Measurements from ENCODE around the gene PLCXD1.
"Not testable (repeated sequence)": the region's sequence is repeated elsewhere in the genome, so short reads cannot be mapped to it uniquely, and the experiment has no call there.

The PLCXD1 gene

DNA sequence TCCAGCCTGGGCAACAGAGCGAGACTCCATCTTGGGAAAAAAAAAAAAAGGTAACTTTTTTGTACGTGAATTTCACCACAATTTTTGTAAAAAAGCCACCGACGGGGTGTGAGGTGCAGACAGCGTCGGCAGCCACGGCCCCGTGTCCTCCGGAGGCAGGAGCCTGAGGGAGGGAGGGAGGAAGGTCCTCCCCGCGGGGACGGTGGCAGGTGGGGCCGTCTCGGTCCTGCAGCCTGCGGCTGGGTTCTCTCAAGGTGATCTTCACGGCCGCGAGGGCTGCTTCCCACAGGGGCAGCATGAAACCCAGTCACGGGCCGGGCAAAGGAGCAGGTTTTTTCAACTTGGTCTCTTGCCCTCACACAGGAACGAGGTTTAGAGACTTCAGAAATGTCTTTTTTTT lies 14.0 kb downstream of the PLCXD1 start:
- no peak for FAIRE-seq

DNA sequence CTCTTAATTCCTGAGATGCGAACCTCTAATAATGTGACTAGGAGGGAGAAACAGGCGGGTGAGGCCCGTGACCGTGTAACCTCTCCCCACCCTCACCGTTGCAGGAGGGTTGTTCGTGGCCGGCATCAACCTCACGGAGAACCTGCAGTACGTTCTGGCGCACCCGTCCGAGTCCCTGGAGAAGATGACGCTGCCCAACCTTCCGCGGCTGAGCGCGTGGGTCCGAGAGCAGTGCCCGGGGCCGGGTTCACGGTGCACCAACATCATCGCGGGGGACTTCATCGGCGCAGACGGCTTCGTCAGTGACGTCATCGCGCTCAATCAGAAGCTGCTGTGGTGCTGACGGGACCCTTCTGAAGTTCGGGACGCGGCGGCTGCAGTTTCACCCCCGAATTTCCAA lies 17.8 kb downstream of the PLCXD1 start:
- no peak for FAIRE-seq

DNA sequence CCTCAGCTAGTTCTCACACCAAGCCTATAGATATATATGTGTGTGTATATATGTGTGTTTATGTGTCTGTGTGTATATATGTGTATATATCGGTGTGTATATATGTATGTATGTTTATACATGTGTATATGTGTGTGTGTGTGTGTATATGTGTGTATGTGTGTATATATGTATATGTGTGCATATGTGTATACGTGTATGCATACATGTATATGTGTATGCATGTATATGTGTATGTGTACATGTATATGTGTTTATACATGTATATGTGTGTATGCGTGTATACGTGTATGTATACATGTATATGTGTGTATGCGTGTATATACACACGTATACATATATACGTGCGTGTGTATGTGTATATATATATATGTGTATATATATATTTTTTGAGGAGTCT lies 19.2 kb downstream of the PLCXD1 start:
- FAIRE-seq: no peak

DNA sequence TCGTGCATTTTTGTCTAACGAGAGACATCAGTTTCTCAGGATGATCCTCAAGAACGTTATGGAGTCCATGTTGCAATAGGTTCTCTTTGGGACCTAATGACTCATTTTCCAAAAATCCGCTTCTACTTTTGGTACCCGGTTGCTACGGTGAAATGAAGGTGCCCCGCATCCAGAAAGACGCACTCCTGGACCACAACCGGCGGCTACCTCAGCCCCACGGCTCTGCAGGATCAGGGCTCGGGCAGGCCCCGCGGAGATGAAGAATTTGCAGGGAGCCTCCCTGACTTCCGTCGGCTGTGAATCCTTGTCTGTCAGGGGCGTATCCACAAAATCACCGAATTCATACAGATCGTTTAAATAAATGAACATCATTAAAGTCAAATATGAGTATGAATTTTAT lies 21.8 kb downstream of the PLCXD1 start:
- no peak for FAIRE-seq

DNA sequence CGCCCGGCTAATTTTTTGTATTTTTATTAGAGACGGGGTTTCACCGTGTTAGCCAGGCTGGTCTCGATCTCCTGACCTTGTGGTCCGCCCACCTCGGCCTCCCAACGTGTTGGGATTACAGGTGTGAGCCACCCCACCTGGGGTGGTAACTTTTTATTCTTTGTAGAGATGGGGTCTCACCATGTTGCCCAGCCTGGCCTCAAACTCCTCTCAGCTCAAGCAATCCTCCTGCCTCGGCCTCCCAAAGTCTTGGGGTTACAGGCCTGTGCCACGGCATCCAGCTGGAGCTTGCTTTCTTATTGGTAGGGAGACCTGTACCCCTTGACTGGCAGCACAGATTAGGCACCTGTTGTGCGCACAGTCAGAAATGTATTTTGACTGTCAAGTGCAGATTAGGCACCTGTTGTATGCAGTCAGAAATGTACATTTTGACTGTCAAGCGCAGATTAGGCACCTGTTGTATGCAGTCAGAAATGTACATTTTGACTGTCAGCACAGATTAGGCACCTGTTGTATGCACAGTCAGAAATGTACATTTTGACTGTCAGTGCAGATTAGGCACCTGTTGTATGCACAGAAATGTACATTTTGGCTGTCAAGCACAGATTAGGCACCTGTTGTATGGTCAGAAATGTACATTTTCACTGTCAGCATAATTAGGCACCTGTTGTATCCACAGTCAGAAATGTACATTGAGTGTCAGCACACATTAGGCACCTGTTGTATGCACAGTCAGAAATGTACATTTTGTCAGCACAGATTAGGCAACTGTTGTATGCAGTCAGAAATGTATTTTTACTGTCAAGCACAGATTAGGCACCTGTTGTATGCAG lies 24.8 kb downstream of the PLCXD1 start:
- not testable (repeated sequence) for FAIRE-seq

DNA sequence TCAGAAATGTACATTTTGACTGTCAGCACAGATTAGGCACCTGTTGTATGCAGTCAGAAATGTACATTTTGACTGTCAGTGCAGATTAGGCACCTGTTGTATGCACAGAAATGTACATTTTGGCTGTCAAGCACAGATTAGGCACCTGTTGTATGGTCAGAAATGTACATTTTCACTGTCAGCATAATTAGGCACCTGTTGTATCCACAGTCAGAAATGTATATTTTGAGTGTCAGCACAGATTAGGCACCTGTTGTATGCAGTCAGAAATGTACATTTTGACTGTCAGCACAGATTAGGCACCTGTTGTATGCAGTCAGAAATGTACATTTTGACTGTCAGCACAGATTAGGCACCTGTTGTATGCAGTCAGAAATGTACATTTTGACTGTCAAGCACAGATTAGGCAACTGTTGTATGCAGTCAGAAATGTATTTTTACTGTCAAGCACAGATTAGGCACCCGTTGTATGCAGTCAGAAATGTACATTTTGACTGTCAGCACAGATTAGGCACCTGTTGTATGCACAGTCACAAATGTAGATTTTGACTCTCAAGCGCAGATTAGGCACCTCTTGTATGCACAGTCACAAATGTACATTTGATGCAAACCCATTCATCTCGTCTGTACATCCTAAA lies 25.6 kb downstream of the PLCXD1 start:
- not testable (repeated sequence) for FAIRE-seq

DNA sequence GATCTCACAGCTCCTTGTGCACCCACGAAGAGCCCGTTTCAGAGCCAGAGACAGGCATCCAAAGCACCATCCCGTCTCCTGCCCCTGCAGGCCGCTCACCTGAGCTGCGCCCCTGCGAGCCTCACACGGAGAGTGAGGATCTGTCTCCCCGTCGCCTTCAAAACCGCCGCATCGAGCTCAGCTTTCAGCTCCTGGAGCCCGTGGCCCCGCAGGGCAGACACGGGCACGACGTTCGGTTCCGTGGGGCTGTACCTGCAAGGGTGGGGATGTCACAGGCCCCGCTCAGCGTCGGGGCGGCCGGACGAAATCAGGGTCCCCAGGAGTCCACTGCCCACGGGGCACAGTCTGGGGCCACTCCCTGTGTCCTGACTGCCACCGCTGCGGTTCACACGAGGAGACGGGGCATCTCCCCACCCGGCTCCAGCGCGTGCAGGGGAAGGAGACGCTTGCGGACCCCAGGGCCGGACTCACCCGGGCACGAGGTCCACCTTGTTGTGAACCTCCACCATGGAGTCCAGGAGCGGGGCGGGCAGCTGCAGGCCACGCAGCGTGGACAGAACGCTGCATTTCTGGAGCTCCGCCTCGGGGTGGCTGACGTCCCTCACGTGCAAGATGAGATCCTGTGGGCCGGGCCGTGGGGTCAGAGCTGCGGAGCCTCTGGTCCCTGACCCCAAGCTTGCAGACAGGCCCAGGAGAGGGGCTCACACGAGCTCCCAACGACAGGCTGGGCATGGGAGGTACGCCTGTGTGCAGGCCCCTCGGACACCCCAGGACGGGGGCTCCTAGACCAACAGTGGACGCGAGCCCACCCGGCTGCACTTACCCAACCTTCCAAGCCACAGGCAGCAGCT lies 26.3 kb downstream of the PLCXD1 start:
- FAIRE-seq: no peak

DNA sequence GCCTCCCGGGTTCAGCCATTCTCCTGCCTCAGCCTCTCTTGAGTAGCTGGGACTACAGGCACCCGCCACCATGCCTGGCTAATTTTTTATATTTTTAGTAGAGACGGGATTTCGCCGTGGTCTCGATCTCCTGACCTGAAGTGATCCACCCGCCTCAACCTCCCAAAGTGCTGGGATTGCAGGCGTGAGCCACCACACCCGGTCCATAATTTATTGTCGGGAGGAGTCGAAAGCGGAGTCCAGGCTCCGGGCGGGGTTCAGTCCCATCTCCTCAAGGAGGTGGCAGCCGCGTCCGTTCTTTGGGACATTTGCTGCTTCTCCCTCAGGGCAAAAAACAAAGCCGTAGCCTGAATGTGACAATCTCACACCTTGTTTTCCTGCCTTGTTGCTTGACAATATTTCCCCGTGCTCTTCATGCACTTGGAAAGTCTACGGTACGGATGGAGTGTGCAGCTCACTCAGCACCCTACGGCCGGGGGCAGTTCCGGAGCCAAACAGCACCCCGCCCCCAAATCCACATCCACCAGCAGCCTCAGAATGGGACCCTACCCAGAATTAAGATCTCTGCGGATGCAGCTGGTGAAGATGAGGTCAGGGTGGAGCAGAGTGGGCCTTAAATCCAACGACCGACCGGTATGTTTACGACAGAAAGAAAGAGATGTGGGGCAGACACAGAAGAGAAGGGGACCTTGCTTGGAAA lies 27.8 kb downstream of the PLCXD1 start:
- no peak for FAIRE-seq

DNA sequence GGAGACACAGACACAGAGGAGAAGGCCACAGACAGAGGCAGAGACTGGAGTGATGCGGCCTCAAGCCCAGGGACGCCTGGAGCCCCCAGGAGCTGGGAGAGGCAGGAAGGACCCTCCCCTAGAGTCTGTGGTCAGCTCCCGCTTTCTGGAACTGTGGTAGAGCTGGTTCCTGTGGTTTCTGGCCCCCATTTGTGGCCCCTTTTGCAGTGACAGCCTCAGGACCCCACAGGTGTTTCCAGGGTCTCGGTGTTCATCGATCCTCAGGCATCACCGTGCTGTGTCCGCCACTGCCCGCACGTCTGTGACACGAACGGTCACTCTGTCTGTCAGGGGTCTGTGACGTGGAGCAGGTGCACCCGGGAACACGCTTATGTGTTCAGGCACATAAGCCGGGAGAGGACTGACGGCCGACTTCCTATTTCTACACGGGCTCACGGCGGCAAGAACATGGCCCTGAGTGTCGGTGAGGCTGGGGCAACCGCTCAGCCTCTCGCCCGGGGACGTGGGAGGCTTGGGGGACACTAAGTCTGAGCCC lies 29.5 kb downstream of the PLCXD1 start:
- FAIRE-seq: no peak

DNA sequence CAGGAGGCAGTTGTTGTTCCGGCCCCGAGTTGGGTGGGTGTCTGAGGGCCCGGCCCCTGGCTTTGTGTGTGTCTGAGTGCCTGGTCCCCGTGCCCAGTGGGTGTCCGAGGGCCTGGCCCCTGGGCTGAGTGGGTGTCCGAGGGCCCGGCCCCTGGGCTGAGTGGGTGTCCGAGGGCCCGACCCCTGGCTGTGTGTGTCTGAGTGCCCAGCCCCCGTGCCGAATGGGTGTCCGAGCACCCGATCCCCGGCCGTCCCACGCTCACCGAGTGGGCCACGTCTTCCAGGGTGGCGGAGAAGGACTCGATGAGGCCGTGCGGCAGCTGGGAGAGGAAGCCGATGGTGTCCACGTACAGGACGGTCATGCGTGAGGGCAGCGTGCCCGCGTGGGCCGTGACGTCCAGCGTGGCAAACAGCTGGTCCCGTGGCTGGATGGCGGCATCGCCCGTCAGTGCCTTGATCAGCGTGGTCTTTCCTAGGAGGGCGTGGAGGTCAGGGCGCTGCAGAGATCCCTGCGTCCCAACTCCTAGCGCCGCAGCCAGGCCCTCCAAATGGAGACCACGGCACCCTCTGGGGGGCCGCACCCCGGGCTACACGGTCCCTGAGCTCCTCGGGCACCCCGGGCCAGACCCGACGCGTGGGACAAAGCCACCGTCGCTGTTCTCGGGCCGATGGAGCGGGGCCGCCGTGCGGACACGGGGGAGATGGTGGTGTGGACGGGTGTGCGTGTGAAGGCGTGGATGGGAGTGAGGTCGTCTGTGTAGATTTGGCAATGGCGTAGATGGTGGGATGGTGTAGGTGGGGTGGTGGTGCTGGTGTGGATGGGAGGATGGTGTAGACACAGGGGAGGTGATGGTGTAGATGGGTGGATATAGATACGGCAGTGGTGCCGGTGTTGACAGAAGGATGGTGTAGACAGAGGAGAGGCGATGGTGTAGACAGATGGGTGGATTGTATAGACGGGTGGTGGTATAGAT lies 30.3 kb downstream of the PLCXD1 start:
- FAIRE-seq: no peak

DNA sequence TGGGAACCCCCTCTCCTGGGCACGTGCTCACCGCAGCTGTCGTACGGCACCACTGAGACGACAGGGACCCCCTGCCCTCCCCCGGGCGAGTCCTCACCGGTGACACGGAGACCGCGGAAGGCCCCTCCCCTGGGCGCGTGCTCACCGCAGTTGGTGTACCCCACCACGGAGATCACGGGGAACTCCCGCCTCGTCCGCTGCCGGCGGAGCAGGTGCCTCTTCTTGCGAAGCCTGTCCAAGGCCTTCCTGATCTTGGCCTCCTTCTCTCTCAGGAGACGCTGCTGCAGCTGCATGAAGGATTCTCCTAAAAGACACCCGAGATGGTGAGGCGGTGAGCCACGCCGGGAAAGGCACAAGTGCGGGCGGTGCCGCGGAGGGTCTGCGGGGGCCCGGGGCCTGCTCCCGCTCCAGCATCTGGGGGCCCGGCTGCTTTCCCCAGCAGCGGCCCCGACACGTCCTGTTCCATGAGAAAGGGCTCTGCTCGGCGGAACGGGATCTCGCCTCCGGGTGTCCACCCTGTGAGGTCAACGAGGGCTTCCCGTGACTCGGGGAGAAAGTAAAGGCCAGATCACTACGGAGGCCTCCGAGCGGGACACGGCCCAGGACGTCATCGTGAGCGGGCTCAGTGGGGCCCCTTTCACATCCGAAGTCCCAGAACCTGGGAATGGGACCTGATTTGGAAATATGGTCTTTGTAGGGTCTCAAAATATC lies 31.6 kb downstream of the PLCXD1 start:
- FAIRE-seq: no peak

DNA sequence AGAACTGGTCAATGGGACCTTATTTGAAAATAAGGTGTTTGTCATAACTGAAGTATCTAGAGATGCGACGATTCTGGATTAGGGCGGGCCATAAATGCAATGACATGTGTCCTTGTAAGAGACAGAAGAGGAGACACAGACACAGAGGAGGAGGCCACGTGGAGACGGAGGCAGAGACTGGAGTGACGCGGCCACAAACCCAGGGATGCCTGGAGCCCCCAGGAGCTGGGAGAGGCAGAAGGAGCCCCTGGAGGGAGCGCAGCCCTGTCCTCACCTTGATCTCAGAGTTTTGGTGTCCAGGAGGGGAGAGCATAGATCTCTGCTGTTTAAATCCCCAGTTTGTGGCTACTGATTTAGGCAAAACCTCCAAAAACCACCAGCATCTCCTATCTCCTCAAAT lies 32.4 kb downstream of the PLCXD1 start:
- FAIRE-seq: no peak

DNA sequence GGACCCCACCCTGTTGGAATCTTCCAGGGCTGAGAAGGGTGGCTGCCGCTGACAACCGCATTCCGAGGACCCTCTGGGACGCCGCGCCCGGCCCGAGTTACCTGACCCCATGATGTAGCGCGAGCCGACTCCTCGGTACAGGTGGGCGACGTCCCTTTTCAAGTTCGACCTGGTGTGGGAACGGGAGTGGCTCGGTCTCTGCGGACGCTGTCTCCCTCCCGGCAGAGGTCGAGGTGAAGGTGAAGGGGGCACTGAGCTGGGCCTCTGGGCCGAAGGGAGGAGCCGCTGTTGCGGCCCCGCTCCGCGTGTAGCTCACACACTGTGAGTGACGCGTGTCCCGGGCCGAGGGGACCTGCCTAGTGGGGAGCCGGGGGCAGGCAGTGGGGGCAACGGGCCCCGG lies 32.9 kb downstream of the PLCXD1 start:
- FAIRE-seq: no peak

DNA sequence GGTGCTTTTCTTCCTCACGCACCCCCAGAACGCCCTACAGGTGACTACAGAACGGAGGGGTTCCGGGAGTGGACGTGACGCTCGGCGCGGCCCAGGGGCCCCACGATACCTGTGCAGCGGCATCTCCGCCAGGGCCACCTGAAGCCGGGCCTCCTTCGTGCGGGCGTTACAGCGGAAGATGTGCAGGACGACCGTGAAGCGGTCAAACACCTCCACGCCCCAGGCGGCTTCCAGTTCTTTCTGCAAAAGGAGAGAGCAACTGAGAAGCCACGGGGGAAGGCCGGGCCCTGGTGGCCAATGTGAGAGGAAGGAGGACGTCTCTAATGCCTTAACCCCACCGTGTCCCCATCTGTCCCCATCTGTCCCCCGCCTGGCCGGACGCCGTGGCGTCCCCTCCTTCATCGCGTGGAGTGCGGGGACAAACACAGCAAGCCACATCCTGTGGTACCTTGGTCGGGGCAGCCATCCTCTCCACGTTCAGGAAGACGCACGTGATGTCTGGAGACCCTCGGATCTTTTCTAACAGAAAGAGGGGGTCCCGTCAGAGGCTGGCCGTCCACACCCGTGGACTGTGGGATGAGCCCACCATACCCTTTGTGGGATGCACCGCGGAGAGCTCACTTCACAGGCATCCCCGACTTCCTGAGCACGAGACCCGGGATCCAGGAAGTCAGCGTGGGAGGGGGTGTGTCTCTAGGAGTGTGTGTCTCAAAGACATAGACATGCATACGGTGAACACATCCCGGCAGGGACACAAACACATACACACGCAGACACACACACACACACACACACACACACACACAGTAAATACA lies 33.8 kb downstream of the PLCXD1 start:
- FAIRE-seq: no peak

DNA sequence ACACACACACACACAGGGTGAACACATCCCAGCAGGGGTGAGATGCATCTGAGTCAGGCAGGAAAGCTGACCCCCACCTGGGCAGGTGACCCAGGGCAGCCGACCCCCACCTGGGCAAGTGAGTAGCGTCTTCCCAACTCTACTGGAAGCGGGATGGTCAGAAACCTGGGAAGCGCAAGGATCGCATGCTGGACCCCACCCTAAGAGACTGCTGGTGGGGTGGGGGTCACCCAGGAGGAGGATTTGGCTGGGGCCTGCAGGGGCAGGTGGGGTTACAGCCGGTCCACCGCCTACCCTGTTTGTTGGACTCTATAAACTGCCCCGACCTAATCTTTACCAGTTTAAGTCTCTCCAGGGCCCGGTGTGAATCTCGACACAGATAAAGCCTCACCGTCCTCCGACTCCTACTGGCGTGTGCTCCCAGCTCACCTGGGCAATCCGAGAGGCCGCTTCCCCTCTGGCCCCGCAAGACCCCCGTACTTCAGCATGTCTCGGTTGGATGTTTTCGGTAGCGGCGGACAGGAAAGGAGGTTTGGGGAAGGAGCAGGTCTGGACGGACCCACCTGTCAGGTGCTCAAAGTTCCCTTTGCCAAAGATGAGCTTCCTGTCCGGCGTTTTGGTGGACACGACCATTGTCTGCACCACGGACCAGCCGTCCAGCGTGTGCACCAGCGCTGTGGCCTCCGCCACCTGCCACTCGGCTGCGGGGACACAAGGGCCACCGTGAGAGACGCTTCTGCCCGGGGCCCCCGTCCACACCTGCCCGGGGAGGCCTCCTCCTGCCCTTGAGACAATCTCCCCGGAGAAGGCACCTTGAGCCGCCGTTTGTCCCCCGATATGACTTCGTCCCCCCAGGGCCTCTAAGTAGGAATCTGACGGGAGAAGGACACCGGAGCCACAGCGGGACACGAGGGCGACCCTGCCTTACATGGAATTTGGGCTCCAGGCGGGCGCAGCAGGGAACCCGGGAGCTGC lies 35.5 kb downstream of the PLCXD1 start:
- FAIRE-seq: no peak

DNA sequence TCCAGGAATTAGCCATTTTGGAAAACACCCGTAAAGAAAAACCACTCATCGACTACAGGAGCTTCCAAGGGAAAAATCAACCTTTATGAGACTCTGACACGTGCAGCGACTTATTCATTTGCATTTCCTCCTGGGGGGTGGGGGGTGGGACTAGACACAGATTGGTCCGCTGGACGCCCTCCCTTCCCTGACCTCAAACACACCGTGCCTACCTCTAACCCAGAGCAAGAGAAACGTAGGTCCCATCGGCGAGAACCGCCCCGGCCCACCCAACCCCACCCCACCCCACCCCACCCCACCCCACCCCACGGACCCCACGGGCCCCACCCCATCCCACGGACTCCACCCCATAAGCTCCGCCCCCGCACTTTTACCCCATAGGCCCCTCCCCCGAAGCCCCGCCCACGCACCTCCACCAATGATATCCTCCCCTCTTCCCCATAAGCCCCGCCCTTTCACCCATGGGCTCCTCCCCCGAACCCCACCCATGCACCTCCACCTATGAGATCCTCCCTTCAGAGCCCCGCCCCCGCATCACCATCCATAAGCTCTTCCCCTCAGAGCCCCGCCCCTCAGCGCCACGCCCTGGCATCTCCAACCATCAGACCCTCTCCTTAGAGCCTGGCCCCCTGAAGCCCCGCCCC lies 36.4 kb downstream of the PLCXD1 start:
- no peak for FAIRE-seq

DNA sequence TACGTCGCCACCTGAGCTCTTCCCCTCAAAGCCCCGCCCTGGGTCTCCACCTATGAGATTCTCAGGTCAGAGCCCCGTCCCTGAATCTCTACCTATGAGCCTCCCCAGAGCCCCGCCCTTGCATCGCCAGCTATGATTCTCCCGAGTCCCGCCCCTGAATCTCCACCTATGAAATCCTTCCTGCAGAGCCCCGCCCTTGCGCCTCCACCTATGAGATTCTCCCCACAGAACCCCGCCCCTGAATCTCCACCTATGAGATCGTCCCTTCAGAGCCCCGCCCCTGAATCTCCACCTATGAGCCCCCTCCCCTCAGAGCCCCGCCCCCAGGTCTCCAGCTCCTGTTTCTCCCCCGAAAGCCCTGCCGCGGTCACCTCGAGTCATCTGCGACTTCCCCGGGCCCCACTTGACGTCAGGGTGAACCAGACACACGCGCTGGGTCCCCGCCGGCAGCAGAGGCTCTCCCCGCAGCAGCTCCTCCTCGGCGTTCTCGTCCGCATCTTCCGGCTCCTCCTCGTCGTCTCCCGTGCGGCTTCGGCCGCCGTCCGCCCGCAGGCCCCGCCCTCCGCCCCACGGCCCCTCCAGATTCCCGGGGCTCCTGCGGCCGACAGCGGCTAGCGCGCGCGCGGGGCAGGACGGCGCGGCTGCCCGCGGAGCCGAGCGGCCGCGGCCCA lies 37.0 kb downstream of the PLCXD1 start:
- FAIRE-seq: no peak

Measured in G401.6 (cell line).